ENCODE measurements around the gene TOMM70. TPM values are rescaled to one million over a fixed set of nuclear protein-coding genes. Genes with fewer than 3 reads are reported as not detected.

Gene TOMM70
- total and polyA plus RNA-seq, 4 experiments from 2014 or later, result 16.2 to 37.5 (median 28.3) TPM

Other genes starting within 250 kb of the TOMM70 start
- gene TBC1D23, start 140.1 kb downstream of the TOMM70 start, total RNA-seq, result 10 to 100 TPM; 43.3 to 44.9 TPM
- gene TBC1D23, start 140.1 kb downstream of the TOMM70 start, polyA plus RNA-seq, result 10 to 100 TPM; 13.9 to 19.0 TPM
- 10 to 100 TPM; 30.5 to 32.6 TPM for gene NIT2, start 66.3 kb downstream of the TOMM70 start, total RNA-seq
- 10 to 100 TPM; 36.0 to 45.9 TPM for gene NIT2, start 66.3 kb downstream of the TOMM70 start, polyA plus RNA-seq
- gene LNP1, start 450 bp upstream of the TOMM70 start, total RNA-seq, result 1 to 10 TPM; 1.8 to 2.2 TPM
- 1 to 10 TPM in 1 of 2 donors, under 1 TPM in 1; 0.61 to 1.6 TPM for gene LNP1, start 450 bp upstream of the TOMM70 start, polyA plus RNA-seq
- under 1 TPM in 1 of 2 experiments, not detected in 1; 0.23 TPM for gene TMEM45A, start 91.5 kb upstream of the TOMM70 start, total RNA-seq
- gene TMEM45A, start 91.5 kb upstream of the TOMM70 start, polyA plus RNA-seq, result not detected
- gene ADGRG7, start 208.5 kb upstream of the TOMM70 start, total RNA-seq, result not detected
- gene ADGRG7, start 208.5 kb upstream of the TOMM70 start, polyA plus RNA-seq, result not detected

Data from CD4-positive, alpha-beta memory T cell (primary cell).